GM21825 (cell line): ENCODE data around the gene BTRC.
"Not testable (repeated sequence)": the region's sequence is repeated elsewhere in the genome, so short reads cannot be mapped to it uniquely, and the experiment has no call there.

Source experiments
- ATAC-seq: cut with Tn5 transposase; IDR thresholded peaks from one replicate; pipeline ENCODE4 v1.9.1; 2021; ENCODE audit warnings: mild to moderate bottlenecking, moderate library complexity; ENCODE audit not compliant: unreplicated experiment

The BTRC gene

DNA sequence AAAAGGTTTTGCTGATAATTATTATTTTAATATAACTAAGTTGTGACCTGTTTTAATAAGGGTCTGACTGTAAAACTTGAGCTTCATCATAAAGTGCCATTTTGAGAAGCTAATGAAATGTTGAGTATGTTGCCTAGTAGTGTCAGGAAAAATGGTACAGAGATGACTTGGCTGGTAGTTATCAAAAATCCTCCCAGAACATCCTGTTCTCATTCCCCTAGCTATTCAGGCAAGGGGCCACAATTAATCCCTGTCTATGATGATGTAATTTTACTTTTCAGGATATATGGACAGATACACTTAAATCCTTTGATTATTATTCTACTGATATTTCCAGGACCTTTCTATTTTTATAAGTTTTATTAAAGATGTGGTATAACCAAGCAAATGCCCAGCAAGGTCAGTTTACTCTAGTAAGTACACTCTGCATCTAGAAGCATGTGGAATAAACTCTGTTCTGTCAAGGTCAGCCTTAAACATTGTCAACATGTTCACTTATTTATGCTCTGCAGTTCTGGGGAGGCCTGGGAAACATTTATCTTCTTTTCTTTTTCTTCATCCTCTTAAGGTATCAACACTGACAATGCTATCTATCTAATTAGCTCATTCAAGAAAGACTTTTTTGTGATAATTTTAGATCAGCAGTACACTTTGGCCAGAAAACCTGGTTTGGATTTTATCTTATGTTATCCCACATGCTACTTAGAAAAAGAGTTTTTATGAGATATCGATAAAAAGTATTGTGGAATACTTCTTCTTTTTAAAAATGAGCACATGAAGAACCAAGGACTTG is 32.1 kb downstream of the BTRC start:
- ATAC-seq, result no peak

DNA sequence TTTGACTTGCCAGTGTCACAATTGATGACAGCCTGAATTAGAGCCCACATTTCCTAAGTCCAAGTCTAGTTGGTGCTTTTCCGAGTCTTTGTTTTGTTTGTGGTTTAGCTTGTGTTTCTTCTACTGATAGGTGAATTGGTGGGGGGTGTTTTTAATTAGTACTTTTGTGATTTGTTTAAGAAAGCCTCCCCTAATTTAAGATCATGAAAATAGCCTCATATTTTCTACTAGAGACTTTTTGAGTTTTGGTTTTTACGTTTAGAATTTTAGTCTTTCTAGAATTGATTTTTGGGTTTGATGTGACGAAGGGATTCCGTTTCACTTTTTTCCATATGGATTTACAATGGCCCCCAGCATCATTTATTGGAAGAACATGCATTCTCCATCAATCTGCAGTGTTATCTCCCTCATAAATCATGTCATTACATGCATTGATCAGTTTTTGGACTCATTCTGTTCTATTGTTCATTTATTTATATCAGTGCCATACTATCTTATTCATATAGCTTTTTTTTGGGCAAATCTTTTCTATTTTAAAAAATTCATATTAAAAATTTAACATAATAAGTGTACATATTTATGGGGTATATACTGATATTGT is 32.8 kb downstream of the BTRC start:
- no peak for ATAC-seq

DNA sequence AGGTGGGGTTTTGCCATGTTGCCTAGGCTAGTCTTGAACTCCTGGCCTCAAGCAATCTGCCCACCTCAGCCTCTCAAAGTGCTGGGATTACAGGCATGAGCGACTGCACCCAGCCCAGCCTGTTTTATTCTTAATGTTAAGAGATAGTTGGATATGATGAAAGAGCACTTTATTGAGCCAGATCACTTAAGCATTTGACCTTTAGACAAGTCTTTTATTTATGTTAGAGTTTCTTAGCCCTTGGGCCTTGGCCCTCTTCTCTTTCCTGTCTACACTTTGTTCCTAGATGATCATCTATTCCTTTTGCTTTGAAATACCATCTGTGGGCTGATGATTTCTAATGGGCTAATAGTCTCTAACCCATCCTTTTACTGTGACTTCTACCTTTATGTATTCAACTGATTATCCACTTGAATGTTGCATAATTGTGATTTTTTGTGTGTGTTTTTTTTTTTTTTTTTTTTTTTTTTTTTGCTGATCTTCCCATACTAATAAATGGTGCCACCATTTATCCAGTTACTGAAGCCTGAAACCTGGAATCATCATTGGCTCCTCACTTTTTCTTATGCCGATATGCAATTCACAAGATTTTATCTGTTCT is 34.8 kb downstream of the BTRC start:
- ATAC-seq, result no peak

DNA sequence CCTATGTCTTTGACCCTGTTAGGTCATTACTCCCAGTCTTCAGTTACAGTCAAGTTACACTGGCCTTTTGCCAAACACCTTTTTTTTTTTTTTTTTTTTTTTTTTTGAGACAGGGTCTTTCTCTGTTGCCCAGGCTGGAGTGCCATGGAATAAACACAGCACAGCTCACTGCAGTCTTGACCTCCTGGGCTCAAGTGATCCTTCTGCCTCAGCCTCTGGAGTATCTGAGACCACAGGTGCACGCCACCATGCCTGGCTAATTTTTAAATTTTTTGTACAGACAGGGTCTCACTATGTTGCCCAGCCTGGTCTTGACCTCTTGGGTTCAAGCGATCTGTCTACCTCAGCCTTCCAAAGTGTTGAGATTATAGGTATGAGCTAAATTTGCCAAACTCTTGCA is 35.6 kb downstream of the BTRC start:
- ATAC-seq, result not testable (repeated sequence)

DNA sequence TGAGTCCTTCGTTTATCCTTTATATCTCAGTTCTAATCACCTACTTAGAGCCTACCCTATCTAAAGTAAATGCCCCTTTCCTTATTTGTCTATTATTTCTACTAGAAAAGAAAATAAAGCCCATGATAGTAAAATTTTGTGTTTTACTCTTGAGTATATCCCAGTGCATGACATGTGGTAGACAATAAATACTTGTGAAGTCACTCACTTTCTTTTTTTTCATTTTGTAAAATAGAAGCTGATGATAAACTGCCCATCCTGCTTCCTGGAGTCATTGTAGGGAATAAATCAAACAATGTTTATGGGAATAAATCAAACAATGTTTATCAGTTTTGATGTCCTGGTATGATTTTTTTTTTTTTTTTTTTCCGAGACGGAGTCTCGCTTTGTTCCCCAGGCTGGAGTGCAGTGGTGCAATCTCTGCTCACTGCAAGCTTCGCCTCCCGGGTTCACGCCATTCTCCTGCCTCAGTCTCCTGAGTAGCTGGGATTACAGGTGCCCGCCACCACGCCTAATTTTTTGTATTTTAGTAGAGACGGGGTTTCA is 36.1 kb downstream of the BTRC start:
- ATAC-seq, result no peak

DNA sequence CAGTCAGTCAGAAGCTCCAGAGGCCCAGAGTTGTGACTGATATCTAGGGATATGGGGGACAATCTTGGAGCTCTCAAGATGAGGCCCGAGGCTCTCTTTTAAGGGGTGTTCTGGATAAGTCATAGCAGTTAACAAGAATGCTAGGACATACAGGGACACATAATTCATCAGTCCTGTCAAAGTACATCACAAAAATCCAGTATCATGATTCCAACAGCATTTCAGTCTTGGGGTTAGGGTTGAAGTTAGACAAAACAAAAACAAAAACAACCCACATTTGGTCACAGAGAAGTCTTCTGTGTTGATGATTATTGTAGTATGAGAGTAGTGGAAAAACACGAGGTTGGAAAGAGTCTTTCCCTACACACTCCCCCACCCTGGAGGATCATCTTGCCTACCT is 39.4 kb downstream of the BTRC start:
- no peak for ATAC-seq

DNA sequence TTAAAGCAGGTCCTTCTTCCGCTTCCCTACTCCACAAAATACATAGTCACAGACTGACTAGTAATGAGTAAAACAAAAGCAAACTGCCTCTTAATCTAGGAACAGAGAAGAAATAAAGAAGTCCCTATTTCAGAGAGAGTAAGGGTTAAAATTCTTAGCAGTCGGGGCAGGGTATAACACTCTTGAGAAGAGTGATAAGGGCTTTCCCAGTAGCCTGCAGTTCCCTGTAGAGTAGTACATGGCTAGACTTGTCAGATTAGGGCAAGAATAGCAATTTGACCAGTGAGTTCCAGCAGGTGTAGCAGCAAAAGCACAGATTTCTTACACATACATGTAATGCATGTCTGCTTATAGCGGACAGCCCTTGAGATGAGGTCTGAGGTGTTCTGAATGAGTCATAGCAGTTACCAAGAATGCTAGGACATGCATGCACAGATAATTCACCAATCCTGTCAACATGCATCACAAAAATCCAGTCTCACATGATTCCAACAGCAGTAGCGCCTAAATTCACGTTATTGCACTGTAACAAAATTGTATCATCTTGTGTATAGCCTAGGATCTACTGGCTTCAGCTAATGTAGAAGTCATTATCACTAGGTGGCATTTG is 40.7 kb downstream of the BTRC start:
- no peak for ATAC-seq

DNA sequence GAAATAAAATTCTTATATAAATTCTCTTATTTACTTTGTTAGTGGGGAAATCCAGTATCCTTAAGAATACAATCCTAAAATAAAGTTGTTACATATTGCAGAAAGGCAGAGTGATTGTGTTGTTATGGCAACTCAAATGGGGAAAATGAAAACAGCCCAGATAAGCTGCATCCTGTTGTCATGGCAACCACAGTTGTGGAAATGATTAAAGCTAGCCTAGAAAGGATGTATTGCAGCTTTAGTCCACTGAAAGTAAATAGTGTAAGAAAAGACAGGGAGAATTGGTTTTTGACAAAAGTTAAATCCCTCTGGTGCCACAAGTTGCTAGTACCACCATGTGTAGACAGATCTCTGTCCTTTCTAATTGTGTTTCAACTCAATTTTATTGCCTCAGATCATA is 43.2 kb downstream of the BTRC start:
- ATAC-seq, result no peak

DNA sequence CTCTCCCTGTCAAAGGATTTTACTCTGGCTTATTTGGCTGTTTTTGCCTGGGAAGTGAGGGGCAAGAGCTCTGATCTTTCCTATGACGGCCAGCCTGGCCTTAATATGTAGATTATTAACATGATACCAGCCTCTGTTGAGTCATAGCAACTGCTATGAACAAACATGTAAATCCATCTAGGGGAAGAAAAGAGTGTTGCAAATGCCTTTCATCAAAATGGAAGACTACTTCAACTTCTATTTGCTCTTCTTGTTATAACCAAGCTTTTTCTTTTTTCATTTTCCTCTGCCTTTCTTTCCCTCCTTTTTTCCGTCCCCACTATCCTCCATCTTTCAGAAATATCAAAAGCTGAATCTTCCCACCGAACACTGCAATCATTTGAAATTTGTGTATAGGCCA is 46.6 kb downstream of the BTRC start:
- ATAC-seq, result no peak

DNA sequence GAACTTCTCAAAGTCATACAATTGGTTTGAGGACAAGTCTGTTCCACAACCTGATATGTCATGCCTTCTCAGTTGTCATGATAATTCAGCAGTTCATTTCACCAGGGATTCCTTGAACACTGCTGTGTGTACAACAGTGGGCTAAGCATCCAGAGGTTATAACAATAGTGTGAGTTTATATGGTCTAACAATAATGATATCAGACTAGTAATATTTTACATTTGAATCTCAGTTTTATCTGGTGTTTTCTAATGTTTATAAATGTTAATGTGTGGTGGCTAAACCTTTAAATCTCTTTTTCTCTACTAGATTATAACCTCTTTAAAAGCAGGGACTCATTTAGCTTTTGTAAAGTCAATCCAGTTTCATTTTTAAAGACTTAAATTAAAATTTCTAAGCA is 48.7 kb downstream of the BTRC start:
- ATAC-seq, result no peak

DNA sequence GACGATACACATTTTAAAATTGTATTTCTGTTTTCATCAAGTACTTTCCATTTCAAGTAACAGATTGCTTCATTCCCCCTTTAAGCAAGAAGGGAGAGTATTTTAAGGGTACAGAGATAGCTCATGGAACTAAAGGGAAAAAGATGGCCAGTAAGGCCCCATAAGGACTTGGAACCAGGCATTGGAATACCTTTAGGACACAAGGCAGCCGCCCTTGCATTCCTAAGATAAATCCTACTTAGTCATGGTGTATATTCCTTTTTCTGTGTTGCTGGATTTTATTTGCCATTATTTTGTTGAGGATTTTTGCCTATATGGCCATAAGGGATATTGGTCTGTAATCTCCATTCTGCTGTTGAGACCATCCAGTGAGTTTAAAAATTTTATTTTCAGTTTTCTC is 49.2 kb downstream of the BTRC start:
- ATAC-seq, result no peak

DNA sequence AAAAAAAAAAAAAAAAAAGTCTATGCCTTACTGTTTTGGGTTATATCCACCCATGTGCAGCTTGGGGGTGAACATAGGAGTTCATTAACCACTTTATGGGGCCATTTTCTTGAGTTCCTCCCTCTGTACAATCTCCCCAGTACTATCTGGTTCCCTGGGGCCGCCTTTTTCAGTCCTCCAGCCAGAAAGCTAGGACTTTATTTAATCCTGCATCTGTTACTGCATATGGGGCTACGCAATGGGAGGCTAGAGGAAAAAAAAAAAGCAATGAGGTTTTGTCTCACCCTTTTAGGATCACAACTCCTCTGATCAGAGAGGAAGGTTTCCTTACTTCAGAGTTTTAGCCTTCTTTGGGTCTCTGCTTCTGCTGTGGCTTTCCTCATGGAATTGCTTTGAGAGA is 51.0 kb downstream of the BTRC start:
- no peak for ATAC-seq

DNA sequence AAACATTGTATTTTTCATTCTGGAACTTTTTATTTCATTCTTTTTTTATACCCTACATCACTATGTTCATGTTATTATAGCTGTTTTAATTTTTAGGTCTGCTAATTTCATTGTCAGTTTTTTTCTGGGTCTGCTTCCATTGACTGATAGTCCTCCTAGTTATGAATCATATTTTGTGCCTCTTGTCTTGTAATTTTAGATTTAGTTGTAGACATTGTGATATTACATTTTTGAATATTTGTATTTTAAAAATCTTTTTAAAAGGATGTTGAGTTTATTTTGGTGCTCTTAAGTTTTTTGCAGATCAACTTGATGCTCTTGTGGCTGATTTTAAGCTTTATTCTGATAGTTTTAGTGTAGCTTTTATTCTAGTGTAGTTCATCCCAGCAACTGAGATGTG is 57.6 kb downstream of the BTRC start:
- ATAC-seq, result no peak

DNA sequence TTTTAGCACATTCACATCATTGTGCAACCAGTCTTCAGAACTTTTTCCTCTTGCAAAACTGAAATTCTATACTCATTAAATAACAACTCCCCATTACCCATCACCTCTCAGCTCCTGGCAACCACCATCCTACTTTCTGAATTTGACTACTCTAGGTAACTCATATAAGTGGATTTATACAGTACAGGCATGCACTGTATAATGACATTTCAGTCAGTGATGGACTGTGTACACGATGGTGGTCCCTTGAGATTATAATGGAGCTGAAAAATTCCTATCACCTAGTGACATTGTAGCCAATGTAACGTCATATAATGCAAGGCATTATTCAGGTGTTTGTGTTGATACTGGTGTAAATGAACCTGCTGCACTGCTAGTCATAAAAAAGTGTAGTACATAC is 60.1 kb downstream of the BTRC start:
- ATAC-seq, result no peak

DNA sequence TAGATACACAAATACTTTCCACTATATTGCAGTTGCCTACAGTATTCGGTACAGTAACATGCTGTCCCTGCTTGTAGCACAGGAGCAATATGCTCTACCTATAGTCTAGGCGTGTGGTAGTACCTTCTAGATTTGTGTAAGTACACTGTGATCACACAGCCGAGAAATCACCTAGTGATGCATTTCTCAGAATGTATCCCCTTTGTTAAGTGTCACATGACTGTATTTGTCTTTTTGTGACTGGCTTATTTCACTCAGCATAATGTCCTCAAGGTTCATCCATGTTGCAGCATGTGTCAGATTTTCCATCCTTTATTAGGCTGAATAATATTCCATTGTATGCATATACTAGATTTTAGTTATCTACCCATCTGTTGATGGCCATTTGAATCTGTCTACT is 61.9 kb downstream of the BTRC start:
- no peak for ATAC-seq

DNA sequence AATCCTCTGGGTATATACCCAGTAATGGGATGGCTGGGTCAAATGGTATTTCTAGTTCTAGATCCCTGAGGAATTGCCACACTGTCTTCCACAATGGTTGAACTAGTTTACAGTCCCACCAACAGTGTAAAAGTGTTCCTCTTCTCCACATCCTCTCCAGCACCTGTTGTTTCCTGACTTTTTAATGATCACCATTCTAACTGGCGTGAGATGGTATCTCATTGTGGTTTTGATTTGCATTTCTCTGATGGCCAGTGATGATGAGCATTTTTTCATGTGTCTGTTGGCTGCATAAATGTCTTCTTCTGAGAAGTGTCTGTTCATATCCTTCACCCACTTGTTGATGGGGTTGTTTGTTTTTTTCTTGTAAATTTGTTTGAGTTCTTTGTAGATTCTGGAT is 68.0 kb downstream of the BTRC start:
- ATAC-seq, result not testable (repeated sequence)

DNA sequence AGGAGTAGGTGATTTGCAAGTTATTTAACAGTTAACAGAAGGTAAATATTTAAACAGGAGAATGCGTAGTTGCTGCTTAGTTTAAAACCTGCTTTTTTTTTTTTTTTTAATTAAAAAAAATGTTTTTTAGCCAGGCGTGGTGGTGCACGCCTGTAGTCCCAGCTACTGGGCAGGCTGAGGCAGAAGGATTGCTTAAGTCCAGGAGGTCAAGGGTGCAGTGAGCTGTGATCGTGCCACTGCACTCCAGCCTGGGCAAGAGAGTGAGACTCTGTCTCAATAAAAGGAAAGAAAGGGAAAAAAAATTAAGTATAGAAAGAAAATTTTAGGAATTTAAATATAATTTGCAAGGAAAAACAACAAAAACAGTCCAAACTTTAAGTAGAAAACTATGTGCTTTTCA is 71.6 kb downstream of the BTRC start:
- ATAC-seq, result no peak

DNA sequence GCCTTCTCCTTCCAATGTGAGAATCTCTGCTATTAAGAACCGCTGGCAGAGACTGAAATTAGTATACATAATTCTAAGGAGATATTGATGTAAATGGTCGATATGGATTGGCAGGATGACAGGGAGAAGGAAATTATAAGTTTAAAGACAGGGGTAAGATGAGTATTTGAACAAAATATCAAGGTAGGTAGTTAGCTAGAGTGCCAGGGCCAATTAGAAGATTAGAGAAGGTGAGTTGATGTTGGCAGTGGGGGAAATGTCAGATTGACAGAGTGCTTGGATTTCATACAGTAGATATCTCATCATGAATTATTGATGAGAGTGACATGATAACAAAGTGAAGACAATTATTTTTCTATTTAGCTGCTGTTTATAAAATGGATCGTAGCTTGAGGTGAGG is 74.1 kb downstream of the BTRC start:
- ATAC-seq, result no peak

DNA sequence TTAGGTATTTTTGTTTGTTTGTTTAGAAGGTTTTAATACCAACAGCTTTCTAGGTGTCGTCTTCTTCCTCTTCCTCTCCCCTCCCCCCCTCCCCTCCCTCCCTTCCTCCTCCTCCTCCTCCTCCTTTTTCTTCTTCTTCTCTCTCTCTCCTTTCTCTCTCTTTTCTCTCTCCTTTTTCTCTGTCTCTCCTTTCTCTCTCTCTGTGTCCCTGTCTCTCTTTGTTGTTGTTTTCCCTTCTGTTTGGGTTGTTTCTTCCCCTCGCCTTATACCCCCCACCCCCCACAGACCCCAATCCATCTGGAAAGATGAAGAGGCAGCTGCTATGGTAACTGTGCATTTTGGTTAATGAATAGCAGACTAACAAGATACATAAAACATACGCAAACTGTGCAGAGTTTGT is 75.5 kb downstream of the BTRC start:
- ATAC-seq, result no peak

DNA sequence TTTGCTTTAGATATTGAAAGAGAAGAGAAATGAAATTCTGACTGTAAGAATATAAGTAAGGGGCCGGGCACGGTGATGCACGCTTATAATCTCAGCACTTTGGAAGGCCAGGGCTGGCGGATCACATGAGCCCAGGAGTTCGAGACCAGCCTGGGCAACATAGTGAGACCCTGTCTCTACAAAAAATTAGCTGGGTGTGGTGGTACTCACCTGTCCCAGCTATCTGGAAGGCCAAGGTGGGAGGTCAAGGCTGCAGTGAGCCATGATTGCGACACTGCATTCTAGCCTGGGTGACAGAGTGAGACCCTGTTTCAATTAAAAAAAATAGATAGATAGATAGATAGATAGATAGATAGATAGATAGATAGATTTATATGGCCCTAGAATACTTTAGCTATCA is 82.3 kb downstream of the BTRC start:
- no peak for ATAC-seq

DNA sequence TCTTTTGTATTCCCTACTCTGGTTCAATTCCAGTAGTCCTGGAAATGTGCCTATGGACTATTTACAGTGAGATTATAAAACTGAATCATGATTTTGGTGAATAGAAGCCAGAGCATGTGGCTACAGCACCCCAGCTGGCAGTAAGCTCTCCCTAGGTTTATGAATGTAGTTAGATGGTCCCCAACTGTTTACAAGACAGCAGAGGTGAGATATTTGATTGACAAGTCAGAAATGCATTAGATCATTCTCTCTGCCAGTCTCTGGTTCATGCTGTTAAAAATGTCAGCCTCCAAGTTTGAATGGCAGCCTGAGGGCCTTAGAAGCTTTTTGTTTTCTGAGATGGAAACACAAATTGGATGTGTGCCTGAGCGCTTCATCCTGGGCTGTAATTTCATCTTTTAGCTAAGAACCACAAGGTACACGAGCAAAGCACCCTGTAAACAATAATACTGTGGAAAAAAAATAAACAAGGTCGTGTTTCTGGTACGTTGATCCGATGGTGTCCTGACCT is 85.0 kb downstream of the BTRC start:
- no peak for ATAC-seq
